B cell (primary cell): ENCODE results near the gene PAK6.

Experiments used
- CTCF ChIP-seq: fragments of 200-600 bp; IDR thresholded peaks from one replicate; pipeline ENCODE4 v1.8.0; 2022; ENCODE audit warnings: antibody characterized with exemption, mild to moderate bottlenecking
- EZH2 ChIP-seq: IDR thresholded peaks from 2 replicates; pipeline ENCODE4 v1.6.1; 2012; ENCODE audit warnings: borderline replicate concordance, low read depth, mild to moderate bottlenecking, moderate library complexity, low read length; ENCODE audit not compliant: insufficient read depth, poor library complexity, severe bottlenecking

GRCh38 chr15:40298216-40298935 lies 59.5 kb downstream of the PAK6 start:
- TF ChIP-seq CTCF (no peak), EZH2 (no peak)
